Thymus (tissue), 11 donors: ENCODE data around the gene PRR35. TPM values are rescaled to one million over a fixed set of nuclear protein-coding genes. Genes with fewer than 3 reads are reported as not detected.
A peak's percentile ranks its signal among the peaks of the same experiment; 100 is the strongest.

Source experiments
- DNase-seq, 9 donors: peaks; one replicate each; pipeline ENCODE4 v3.0.0-alpha.2; 2013; ENCODE audit warnings: low spot score in 9 of 9, low read depth in 6 of 9, missing footprints in 1 of 9
- H3K27ac ChIP-seq, 2 donors: one replicate each; pipeline ENCODE4 v1.5.1; 2013; ENCODE audit warnings: control low read depth in 1 of 2, low read depth in 1 of 2, low read length in 1 of 2, mild to moderate bottlenecking in 1 of 2, moderate library complexity in 1 of 2
- H3K27me3 ChIP-seq, 2 donors: one replicate each; pipeline ENCODE4 v1.5.1; 2013; ENCODE audit warnings: low read length in 1 of 2; ENCODE audit not compliant: control insufficient read depth in 2 of 2, insufficient read depth in 1 of 2
- H3K36me3 ChIP-seq, 2 donors: one replicate each; pipeline ENCODE4 v1.5.1; 2013; ENCODE audit warnings: low read length in 1 of 2, mild to moderate bottlenecking in 1 of 2, moderate library complexity in 1 of 2; ENCODE audit not compliant: control insufficient read depth in 2 of 2, insufficient read depth in 2 of 2
- H3K4me1 ChIP-seq, 2 donors: one replicate each; pipeline ENCODE4 v1.5.1; 2013; ENCODE audit warnings: low read length in 2 of 2; ENCODE audit not compliant: control insufficient read depth in 2 of 2, insufficient read depth in 2 of 2
- H3K4me3 ChIP-seq, 2 donors: one replicate each; pipeline ENCODE4 v1.5.1; 2013; ENCODE audit warnings: low read length in 2 of 2, control low read depth in 1 of 2, mild to moderate bottlenecking in 1 of 2
- H3K9me3 ChIP-seq, 2 donors: one replicate each; pipeline ENCODE4 v1.5.1; 2013; ENCODE audit warnings: low read length in 1 of 2, mild to moderate bottlenecking in 1 of 2; ENCODE audit not compliant: control insufficient read depth in 2 of 2, insufficient read depth in 1 of 2
- WGBS: extraction: QIAGEN DNeasy Blood & Tissue Kit; methylation state at CpG from one replicate; pipeline ENCODE4 v1.1.7; 2013; 5-methylcytosine and 5-hydroxymethylcytosine counted together
- polyA plus RNA-seq: library from polyadenylated mRNA; stranded (reverse); fragments of 200-250 nt; gene quantifications from one replicate; pipeline ENCODE4 v1.2.3, GENCODE V29; 2013
- total RNA-seq: library from RNA; stranded (reverse); fragments of 120-200 nt; gene quantifications from one replicate; pipeline ENCODE4 v1.2.4, GENCODE V29; 2013
- donor health status: healthy.

The PRR35 gene
- total and polyA plus RNA-seq, 2 donors = under 0.01 to 0.09 TPM

DNA sequence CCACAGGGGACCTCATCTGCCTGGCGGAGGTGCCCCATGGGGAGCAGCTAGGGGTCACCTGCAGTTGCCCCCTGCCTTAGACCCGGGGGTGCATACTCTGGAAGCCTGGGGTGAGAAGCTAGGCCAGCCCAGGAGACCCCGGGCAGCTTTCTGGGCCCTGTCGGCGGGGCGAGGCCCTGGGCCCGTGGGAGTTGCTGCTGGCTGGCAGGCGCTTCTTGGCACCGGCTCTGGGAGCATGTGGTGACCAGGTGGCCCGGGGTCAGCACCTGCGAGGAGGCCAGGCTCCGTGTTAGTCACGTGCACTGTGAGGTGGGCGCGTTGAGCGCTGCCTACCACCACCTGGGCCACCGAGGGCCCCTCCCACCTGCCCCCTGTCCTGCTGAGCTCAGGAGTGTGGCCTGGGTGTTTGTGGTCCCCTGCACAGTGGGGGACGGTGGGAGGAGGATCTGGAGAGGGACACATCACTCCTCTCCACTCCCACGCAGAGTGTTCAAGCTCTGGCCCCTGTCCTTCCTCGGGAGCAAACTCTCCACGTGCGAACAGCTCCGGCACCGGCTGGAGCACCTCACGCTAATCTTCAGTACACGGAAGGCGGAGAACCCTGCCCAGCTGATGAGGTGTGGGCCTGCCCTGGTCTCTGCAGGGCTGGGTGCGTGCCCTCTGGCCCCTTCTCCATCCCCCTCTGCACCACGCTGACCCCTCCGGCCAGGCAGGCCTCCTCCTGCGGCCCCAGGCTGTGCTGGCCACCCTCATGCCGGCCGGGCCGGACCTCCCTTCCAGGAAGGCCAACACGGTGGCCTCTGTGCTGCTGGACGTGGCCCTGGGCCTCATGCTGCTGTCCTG, 15.4 kb downstream of the PRR35 start:
- WGBS = 98% methylated on average over 36 of the region's 36 CpGs
- Histone ChIP-seq H3K4me3 (no peak overlapping the region), H3K36me3 (peaks cover 20 to 44% of the 10 kb centered on the region in 2 donors), H3K9me3 (no peaks in the 10 kb centered on the region), H3K27me3 (no peaks in the 10 kb centered on the region), H3K27ac (no peak overlapping the region), H3K4me1 (peaks cover 5 to 20% of the 10 kb centered on the region in 2 donors)
- DNase-seq = no peak

DNA sequence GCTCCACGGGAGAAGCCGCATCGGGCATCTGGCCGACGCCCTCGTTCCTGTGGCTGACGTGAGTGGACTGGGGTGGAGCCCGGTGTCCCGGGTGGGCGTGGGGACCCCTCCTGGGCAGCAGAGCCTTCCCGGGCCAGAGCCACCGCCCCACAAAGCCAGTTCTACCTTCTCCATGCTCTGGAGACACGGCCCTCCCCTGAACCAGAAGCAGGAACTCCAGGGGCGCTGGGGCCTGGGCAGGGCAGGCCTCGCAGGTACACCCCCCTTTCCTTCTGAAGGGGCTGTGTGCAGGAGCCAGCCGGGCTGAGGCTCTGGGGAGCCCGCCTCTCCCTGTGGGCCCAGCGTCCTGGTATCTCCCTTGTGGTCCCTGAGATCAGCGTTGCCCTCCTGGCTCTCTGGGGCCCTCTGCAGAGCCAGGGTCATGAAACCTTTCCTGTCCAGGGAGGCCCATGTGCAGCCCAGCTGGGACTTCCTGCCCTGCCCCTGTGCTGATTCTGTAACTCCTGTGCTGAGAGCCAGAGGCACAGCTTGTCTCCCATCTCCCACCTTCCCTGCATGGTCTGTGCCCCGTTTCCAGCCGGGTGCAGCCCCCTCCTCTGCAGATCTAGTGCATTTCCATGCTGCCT, 16.1 kb downstream of the PRR35 start:
- peak overlapping the region in 1 of 2 donors; percentile 17 for H3K27ac ChIP-seq
- no peaks in the 10 kb centered on the region for H3K27me3 ChIP-seq
- H3K9me3 ChIP-seq = no peaks in the 10 kb centered on the region
- no peak overlapping the region for H3K4me3 ChIP-seq
- DNase-seq = no peak
- WGBS = 92% methylated on average over 21 of the region's 21 CpGs
- peaks cover 24 to 51% of the 10 kb centered on the region in 2 donors for H3K36me3 ChIP-seq
- H3K4me1 ChIP-seq = peaks cover 2 to 14% of the 10 kb centered on the region in 2 donors

DNA sequence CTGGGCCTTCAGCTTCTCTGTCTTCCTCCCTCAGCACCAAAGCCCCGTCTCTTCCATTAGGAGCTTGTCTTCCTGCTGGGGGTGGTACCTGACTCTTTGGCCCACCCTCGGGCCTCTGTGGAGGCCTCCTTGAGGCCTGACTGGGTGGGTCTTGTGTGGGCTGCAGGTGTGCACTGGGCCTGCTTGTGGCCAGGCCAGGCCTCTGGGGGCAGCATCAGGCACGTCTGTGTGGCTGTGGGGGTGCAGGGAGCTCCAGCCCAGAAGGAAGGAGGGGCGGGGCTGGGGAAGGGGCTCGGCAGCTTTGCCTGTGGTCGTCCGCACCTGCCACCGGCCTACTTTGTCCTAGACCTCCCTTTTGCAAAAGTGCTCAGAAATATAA, 16.6 kb downstream of the PRR35 start:
- peaks cover 2 to 14% of the 10 kb centered on the region in 2 donors for H3K4me1 ChIP-seq
- DNase-seq = no peak
- H3K27me3 ChIP-seq = no peaks in the 10 kb centered on the region
- H3K4me3 ChIP-seq = no peak overlapping the region
- H3K27ac ChIP-seq = peak overlapping the region in 1 of 2 donors; percentile 17
- 52% methylated on average over 8 of the region's 8 CpGs for WGBS
- H3K36me3 ChIP-seq = peaks cover 24 to 50% of the 10 kb centered on the region in 2 donors
- H3K9me3 ChIP-seq = no peaks in the 10 kb centered on the region

DNA sequence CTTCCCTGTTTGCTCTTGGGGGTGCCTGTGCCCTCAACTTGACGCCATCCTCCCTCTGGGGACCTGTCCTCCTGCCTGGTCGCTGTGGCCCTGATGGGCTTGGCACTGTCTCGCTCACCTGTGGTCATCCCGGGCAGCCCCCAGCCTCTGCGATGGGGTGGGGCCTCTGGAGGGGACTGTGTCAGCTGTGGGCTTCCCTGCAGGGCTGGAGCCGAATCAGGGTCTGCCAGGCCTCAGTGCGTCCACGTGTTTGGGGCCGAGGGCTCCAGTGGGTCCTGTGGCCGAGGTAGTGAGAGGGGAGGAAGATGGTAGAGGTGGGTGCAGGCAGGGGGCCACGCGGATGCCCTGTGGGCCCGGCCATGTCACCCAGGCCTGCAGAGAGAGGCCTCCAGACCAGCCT, 17.6 kb downstream of the PRR35 start:
- Histone ChIP-seq H3K4me1 (peaks cover 2 to 14% of the 10 kb centered on the region in 2 donors), H3K27ac (no peak overlapping the region), H3K4me3 (no peak overlapping the region), H3K36me3 (peaks cover 24 to 48% of the 10 kb centered on the region in 2 donors), H3K27me3 (no peaks in the 10 kb centered on the region), H3K9me3 (no peaks in the 10 kb centered on the region)
- no peak for DNase-seq
- 98% methylated on average over 13 of the region's 13 CpGs for WGBS

DNA sequence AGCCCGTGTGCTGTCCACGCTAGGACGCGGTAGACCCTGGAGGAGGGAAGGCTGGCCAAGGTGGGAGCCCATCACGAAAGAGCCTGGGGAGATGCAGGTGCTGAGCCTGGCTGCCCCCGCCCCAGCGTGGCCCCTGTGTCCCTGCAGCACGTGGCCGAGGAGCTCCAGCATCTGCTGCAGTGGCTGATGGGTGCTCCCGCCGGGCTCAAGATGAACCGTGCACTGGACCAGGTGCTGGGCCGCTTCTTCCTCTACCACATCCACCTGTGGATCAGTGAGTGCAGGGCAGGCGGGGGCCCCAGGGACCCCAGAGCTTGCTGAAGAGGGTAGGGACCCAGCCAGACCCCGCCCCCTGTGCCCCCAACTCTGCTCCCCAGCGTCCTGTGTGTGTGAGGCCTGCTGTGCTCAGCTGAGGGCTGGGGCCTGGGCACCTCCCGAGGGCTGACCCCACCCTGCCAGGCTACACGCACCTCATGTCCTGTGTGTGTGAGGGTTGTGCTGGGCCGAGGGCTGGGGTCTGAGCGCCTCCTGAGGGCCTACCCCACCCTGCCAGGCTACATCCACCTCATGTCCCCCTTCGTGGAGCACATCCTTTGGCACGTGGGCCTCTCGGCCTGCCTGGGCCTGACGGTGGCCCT, 18.2 kb downstream of the PRR35 start:
- Histone ChIP-seq H3K4me1 (peaks cover 2 to 14% of the 10 kb centered on the region in 2 donors), H3K9me3 (no peaks in the 10 kb centered on the region), H3K27me3 (no peaks in the 10 kb centered on the region), H3K36me3 (peaks cover 24 to 53% of the 10 kb centered on the region in 2 donors), H3K27ac (no peak overlapping the region), H3K4me3 (no peak overlapping the region)
- WGBS = 97% methylated on average over 24 of the region's 24 CpGs
- DNase-seq = no peak

DNA sequence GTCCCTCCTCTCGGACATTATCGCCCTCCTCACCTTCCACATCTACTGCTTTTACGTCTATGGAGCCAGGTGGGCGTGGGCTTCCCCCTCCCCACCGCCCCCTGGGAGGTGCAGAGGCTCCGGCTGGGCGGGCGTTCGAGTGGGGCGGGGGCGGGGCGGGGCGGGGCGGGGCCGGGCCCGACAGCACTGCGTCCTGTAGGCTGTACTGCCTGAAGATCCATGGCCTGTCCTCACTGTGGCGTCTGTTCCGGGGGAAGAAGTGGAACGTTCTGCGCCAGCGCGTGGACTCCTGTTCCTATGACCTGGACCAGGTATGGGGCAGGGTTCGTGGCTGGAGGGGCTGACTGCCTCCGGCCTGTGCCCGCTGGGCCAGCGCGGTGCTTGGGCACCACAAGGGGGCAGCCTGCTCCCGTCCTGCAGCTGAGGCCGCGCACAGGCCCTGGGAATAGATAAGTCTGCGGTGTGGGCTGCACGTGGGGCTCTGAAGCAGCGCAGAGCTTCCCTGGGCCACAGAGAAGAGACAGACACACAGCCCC, 18.7 kb downstream of the PRR35 start:
- Histone ChIP-seq H3K27ac (no peak overlapping the region), H3K27me3 (no peaks in the 10 kb centered on the region), H3K4me3 (peak overlapping the region in 1 of 2 donors; percentile 41), H3K36me3 (peaks cover 24 to 52% of the 10 kb centered on the region in 2 donors), H3K4me1 (peaks cover 2 to 14% of the 10 kb centered on the region in 2 donors), H3K9me3 (no peaks in the 10 kb centered on the region)
- peak in 6 of 9 donors; percentile 49 to 89 (median 72) for DNase-seq
- WGBS = 28% methylated on average over 34 of the region's 34 CpGs

DNA sequence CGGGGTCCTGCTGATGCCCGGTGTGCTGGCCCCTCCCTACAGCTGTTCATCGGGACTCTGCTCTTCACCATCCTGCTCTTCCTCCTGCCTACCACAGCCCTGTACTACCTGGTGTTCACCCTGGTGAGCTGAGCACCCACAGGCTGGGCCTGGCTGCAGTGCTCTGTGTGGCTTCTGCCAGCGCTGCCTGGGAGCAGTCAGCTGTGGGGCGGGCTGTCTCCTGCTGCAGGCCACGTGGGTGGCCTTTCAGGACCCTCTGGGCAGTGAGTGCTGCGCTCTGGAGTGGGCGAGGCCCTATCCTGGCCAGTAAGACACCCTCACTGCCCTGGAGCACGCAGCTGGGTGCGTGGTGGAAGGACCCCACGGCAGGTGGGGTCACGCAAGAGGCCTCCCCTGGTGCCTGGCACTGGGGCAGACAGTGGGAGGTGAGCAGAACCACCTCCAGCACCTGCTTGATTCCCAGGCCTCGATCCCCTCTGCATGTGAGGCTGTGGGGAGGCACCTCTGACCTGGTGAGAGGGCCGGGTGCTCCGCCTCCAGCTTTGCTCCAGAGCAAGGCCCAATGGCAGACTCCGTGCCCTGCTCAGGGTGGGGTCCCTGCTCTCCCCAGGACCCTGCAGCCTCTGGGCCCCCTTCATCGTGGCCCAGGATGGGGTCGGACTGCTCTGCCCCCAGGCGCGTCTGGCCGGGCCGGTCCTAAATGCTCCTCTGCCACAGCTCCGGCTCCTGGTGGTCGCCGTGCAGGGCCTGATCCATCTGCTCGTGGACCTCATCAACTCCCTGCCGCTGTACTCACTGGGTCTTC, 20.1 kb downstream of the PRR35 start:
- peaks cover 2 to 16% of the 10 kb centered on the region in 2 donors for H3K4me1 ChIP-seq
- peaks cover 0 to under 1% of the 10 kb centered on the region in 2 donors for H3K27me3 ChIP-seq
- H3K4me3 ChIP-seq = no peak overlapping the region
- H3K9me3 ChIP-seq = no peaks in the 10 kb centered on the region
- H3K27ac ChIP-seq = no peak overlapping the region
- peaks cover 14 to 38% of the 10 kb centered on the region in 2 donors for H3K36me3 ChIP-seq
- 98% methylated on average over 27 of the region's 27 CpGs for WGBS
- DNase-seq = no peak

DNA sequence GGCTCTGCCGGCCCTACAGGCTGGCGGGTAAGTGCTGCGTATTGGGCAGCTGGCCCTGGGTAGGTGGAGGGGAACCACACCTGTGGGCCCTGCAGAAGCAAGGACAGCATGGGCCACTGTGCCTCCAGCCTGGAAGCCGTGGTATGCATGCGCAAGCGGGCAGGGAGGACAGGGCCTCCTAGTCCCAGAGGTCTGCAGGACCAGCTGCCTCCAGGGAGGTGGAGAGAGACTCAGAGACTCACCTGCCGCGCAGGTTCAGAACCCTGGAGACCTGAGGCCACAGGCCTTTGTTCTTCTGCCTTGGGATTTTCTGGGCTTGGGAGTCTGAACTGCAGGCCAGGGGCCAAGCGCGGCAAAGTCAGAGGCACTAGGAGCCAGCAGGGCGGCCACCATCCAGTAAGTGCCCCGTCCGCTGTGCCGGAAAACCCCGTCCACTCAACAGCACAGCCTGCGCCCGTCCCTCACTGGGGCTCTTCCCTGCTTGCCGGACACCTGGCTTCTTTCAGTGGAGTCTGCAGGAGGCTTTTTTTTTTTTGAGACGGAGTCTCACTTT, 20.8 kb downstream of the PRR35 start:
- peaks cover 8 to 31% of the 10 kb centered on the region in 2 donors for H3K36me3 ChIP-seq
- H3K4me3 ChIP-seq = no peak overlapping the region
- peaks cover 2 to 21% of the 10 kb centered on the region in 2 donors for H3K4me1 ChIP-seq
- 97% methylated on average over 19 of the region's 19 CpGs for WGBS
- no peak overlapping the region for H3K27ac ChIP-seq
- no peaks in the 10 kb centered on the region for H3K9me3 ChIP-seq
- no peak for DNase-seq
- H3K27me3 ChIP-seq = peaks cover 0 to 4% of the 10 kb centered on the region in 2 donors
